ENCODE data around the gene TSPAN9.

- TF ChIP-seq CTCF (IDR thresholded peaks at IDR 0.05), result no peak
- TF ChIP-seq POLR2A (IDR thresholded peaks at IDR 0.05; ENCODE audit: low read length), result no peak
- no peak for TF ChIP-seq JUNB (IDR thresholded peaks at IDR 0.05)
- TF ChIP-seq HDAC2 (IDR thresholded peaks at IDR 0.05), result no peak
- no peak for TF ChIP-seq NPAS2 (CRISPR knock-in tag; IDR thresholded peaks at IDR 0.05; ENCODE audit: borderline replicate concordance)
- TF ChIP-seq CHD4 (IDR thresholded peaks at IDR 0.05; ENCODE audit: borderline replicate concordance), result no peak
- TF ChIP-seq MYC (IDR thresholded peaks at IDR 0.05; ENCODE audit: borderline replicate concordance, low read length), result no peak
- TF ChIP-seq E2F6 (IDR thresholded peaks at IDR 0.05; ENCODE audit: borderline replicate concordance, low read depth), result no peak
Observed at GRCh38 chr12:3071710-3072109, 5.5 kb upstream of the TSPAN9 start.
